NB4 (cell line): ENCODE measurements around the gene TNFRSF1A.

Experiments
- CTCF ChIP-seq: IDR thresholded peaks from one replicate; pipeline ENCODE4 v1.5.1; 2012; ENCODE audit warnings: low read depth, low read length
- POLR2A ChIP-seq: IDR thresholded peaks from 2 replicates; pipeline ENCODE4 v1.6.1; 2011; ENCODE audit warnings: mild to moderate bottlenecking; ENCODE audit not compliant: insufficient read length; ENCODE audit errors: extremely low read depth

- no peak for TF ChIP-seq POLR2A
- TF ChIP-seq CTCF: no peak
These were observed 21.6 kb upstream of the TNFRSF1A start for GRCh38 chr12:6363330-6364043.
